Measurements from ENCODE around the gene DUS3L. TPM values are rescaled to one million over a fixed set of nuclear protein-coding genes. Genes with fewer than 3 reads are reported as not detected.

The DUS3L gene
- total RNA-seq, 1 experiment from 2014 or later = 33.2 TPM

DNA sequence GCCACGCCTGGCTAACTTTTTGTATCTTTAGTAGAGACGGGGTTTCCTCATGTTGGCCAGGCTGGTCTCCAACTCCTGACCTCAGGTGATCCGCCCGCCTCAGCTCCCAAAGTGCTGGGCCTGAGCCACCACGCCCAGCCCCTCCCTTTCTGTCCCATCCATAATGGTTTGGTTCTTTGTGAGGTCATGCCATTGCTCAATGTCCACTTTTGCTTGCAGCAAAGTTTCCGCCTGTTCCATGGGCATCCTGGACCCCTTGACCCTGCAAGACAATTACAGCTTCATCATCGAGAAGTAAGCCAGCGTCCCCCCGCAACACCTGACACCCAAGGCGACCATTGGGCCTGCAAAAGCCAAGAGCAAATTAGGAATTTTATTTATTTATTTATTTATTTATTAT is 23.0 kb downstream of the DUS3L start:
- H3K27me3 Mint-ChIP-seq (ENCODE audit: unreplicated experiment) = no peaks in the 10 kb centered on the region
- TF ChIP-seq, protein P1, sequence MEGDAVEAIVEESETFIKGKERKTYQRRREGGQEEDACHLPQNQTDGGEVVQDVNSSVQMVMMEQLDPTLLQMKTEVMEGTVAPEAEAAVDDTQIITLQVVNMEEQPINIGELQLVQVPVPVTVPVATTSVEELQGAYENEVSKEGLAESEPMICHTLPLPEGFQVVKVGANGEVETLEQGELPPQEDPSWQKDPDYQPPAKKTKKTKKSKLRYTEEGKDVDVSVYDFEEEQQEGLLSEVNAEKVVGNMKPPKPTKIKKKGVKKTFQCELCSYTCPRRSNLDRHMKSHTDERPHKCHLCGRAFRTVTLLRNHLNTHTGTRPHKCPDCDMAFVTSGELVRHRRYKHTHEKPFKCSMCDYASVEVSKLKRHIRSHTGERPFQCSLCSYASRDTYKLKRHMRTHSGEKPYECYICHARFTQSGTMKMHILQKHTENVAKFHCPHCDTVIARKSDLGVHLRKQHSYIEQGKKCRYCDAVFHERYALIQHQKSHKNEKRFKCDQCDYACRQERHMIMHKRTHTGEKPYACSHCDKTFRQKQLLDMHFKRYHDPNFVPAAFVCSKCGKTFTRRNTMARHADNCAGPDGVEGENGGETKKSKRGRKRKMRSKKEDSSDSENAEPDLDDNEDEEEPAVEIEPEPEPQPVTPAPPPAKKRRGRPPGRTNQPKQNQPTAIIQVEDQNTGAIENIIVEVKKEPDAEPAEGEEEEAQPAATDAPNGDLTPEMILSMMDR (IDR thresholded peaks at IDR 0.05; ENCODE audit: unreplicated experiment) = no peak
- intact Hi-C loops (cut with micrococcal nuclease; ENCODE audit: unreplicated experiment) = no loop called here
- H3K36me3 Mint-ChIP-seq (ENCODE audit: insufficient read depth, unreplicated experiment) = peaks cover 5% of the 10 kb centered on the region
- no peak for DNase-seq
- H3K9me3 Mint-ChIP-seq (ENCODE audit: low read depth, unreplicated experiment) = no peaks in the 10 kb centered on the region
- H3K4me3 Mint-ChIP-seq (ENCODE audit: low read depth, unreplicated experiment) = no peak overlapping the region
- BruUV-seq (replicated peaks) = no TSS peak
- no peaks in the 10 kb centered on the region for H3K4me1 Mint-ChIP-seq (ENCODE audit: low read depth, unreplicated experiment)
- no peak overlapping the region for H3K27ac Mint-ChIP-seq (ENCODE audit: unreplicated experiment)
- CTCF ChIA-PET = no interaction called here

DNA sequence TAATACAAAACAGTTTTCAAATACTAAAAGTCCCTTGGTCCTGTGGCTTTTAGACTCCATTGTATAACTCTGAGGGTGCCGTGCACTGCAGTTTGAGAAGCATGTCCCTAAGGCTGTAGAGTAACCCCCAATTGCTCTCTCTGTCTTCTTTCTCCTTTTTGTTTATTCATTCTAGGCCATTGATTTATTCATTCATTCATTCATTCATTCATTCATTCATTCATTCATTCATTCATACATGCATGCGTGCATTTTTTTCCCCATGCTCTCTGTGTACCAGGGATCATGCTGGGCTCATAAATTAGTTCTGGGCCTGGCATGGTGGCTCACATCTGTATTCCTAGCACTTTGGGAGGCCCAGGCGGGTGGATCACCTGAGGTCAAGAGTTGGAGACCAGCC is 25.7 kb downstream of the DUS3L start:
- no peak for DNase-seq
- Mint-ChIP-seq H3K27ac (ENCODE audit: unreplicated experiment) (no peak overlapping the region), H3K4me1 (ENCODE audit: low read depth, unreplicated experiment) (no peaks in the 10 kb centered on the region), H3K9me3 (ENCODE audit: low read depth, unreplicated experiment) (peaks cover 5% of the 10 kb centered on the region), H3K36me3 (ENCODE audit: insufficient read depth, unreplicated experiment) (peaks cover 5% of the 10 kb centered on the region), H3K27me3 (ENCODE audit: unreplicated experiment) (peaks cover 7% of the 10 kb centered on the region), H3K4me3 (ENCODE audit: low read depth, unreplicated experiment) (no peak overlapping the region)
- TF ChIP-seq, protein P1 (IDR thresholded peaks at IDR 0.05; ENCODE audit: unreplicated experiment) = no peak
- intact Hi-C loops (cut with micrococcal nuclease; ENCODE audit: unreplicated experiment) = no loop called here
- CTCF ChIA-PET = no interaction called here
- no TSS peak for BruUV-seq (replicated peaks)

DNA sequence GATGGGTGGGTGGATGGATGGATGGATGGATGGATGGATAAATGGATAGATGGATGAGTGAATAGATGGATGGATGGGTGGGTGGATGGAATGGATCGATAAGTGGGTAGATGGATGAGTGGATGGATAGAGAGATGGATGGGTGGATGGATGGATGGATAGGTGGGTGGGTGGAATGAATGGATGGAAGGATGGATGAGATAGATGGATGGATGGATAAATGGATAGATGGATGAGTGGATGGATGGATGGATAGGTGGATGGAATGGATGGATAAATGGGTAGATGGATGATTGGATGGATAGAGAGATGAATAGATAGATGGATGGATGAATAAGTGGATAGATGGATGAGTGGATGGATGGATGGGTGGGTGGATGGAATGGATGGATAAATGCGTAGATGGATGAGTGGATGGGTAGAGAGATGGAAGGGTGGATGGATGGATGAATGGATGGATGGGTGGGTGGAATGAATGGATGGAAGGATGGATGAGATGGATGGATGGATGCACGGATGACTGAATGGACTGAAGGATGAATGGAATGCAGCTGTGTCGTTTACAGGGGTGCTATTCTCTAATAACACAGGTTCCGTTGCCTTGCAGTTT is 28.2 kb downstream of the DUS3L start:
- H3K36me3 Mint-ChIP-seq (ENCODE audit: insufficient read depth, unreplicated experiment) = peaks cover under 1% of the 10 kb centered on the region
- CTCF ChIA-PET = interaction anchor here (0.6 kb wide), 1 partner anchor 41 kb away, joined by 16 read pairs; no protein-coding TSS in a partner anchor
- TF ChIP-seq, protein P1 (IDR thresholded peaks at IDR 0.05; ENCODE audit: unreplicated experiment) = no peak
- H3K4me1 Mint-ChIP-seq (ENCODE audit: low read depth, unreplicated experiment) = no peaks in the 10 kb centered on the region
- no peak for DNase-seq
- H3K9me3 Mint-ChIP-seq (ENCODE audit: low read depth, unreplicated experiment) = peaks cover 5% of the 10 kb centered on the region
- H3K4me3 Mint-ChIP-seq (ENCODE audit: low read depth, unreplicated experiment) = no peak overlapping the region
- peaks cover 11% of the 10 kb centered on the region for H3K27me3 Mint-ChIP-seq (ENCODE audit: unreplicated experiment)
- BruUV-seq (replicated peaks) = no TSS peak
- H3K27ac Mint-ChIP-seq (ENCODE audit: unreplicated experiment) = no peak overlapping the region
- intact Hi-C loops (cut with micrococcal nuclease; ENCODE audit: unreplicated experiment) = no loop called here

DNA sequence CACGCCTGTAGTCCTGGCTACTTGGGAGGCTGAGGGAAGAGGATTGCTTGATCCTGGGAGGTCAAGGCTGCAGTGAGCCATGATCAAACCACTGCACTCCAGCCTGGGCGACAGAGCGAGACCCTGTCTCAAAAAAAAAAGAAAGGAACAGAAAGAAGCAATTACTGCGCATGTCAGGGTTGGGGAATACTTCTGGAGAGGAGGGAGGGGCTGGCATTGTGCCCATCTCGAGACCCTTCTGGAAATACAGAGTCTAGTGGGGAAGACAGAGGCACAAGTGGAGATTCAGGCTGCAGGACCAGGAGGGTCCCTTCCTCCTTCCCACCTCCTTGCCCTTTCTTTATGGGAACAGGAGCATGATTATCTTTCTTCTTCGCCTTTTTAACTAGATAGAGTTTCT is 37.2 kb downstream of the DUS3L start:
- Mint-ChIP-seq H3K9me3 (ENCODE audit: low read depth, unreplicated experiment) (no peaks in the 10 kb centered on the region), H3K27me3 (ENCODE audit: unreplicated experiment) (no peaks in the 10 kb centered on the region), H3K27ac (ENCODE audit: unreplicated experiment) (no peak overlapping the region), H3K36me3 (ENCODE audit: insufficient read depth, unreplicated experiment) (no peaks in the 10 kb centered on the region), H3K4me3 (ENCODE audit: low read depth, unreplicated experiment) (no peak overlapping the region), H3K4me1 (ENCODE audit: low read depth, unreplicated experiment) (no peaks in the 10 kb centered on the region)
- TF ChIP-seq, protein P1 (IDR thresholded peaks at IDR 0.05; ENCODE audit: unreplicated experiment) = no peak
- intact Hi-C loops (cut with micrococcal nuclease; ENCODE audit: unreplicated experiment) = no loop called here
- CTCF ChIA-PET = interaction anchor here (0.7 kb wide), 1 partner anchor 1173 kb away, joined by 6 read pairs; no protein-coding TSS in a partner anchor
- DNase-seq = no peak
- BruUV-seq (replicated peaks) = no TSS peak
